Measurements from ENCODE around the gene TMEM120B. TPM values are rescaled to one million over a fixed set of nuclear protein-coding genes. Genes with fewer than 3 reads are reported as not detected.

Gene TMEM120B
- total RNA-seq, 4 donors from 2014 or later, result 3.7 to 8.6 (median 5.2) TPM

GRCh38 chr12:121750507-121750955 lies 38.0 kb downstream of the TMEM120B start:
- no peak overlapping the region for H3K27ac ChIP-seq
- H3K4me1 ChIP-seq, result no peaks in the 10 kb centered on the region

GRCh38 chr12:121751034-121751433 lies 38.5 kb downstream of the TMEM120B start:
- Histone ChIP-seq H3K4me1 (no peaks in the 10 kb centered on the region), H3K4me3 (no peak overlapping the region), H3K27ac (no peak overlapping the region), H3K27me3 (no peaks in the 10 kb centered on the region), H3K36me3 (no peaks in the 10 kb centered on the region), H3K9me3 (no peaks in the 10 kb centered on the region)
- TF ChIP-seq CTCF (IDR thresholded peaks at IDR 0.05) (no peak), POLR2A (IDR thresholded peaks at IDR 0.05) (no peak)
- no peak for DNase-seq

More at GRCh38 chr12:121750507-121750955, 38.0 kb downstream of the TMEM120B start:
- Histone ChIP-seq H3K36me3 (no peaks in the 10 kb centered on the region), H3K9me3 (no peaks in the 10 kb centered on the region), H3K4me3 (no peak overlapping the region), H3K27me3 (no peaks in the 10 kb centered on the region)
- TF ChIP-seq CTCF (IDR thresholded peaks at IDR 0.05), result no peak
- no peak for TF ChIP-seq POLR2A (IDR thresholded peaks at IDR 0.05)
- no peak for DNase-seq

- Histone ChIP-seq H3K27me3 (no peaks in the 10 kb centered on the region), H3K4me3 (no peak overlapping the region), H3K9me3 (no peaks in the 10 kb centered on the region), H3K27ac (no peak overlapping the region), H3K36me3 (no peaks in the 10 kb centered on the region), H3K4me1 (no peaks in the 10 kb centered on the region)
- no peak for TF ChIP-seq CTCF (IDR thresholded peaks at IDR 0.05)
- no peak for TF ChIP-seq POLR2A (IDR thresholded peaks at IDR 0.05)
- no peak for DNase-seq
These were observed 39.3 kb downstream of the TMEM120B start for GRCh38 chr12:121751749-121752351.

GRCh38 chr12:121753844-121754264 lies 41.3 kb downstream of the TMEM120B start:
- Histone ChIP-seq H3K4me1 (no peaks in the 10 kb centered on the region), H3K27me3 (no peaks in the 10 kb centered on the region), H3K36me3 (no peaks in the 10 kb centered on the region), H3K9me3 (no peaks in the 10 kb centered on the region), H3K27ac (no peak overlapping the region), H3K4me3 (no peak overlapping the region)
- DNase-seq, result no peak
- no peak for TF ChIP-seq POLR2A (IDR thresholded peaks at IDR 0.05)
- TF ChIP-seq CTCF (IDR thresholded peaks at IDR 0.05), result no peak

GRCh38 chr12:121754836-121755235 lies 42.3 kb downstream of the TMEM120B start:
- H3K27ac ChIP-seq, result no peak overlapping the region
- no peak for TF ChIP-seq POLR2A (IDR thresholded peaks at IDR 0.05)
- TF ChIP-seq CTCF (IDR thresholded peaks at IDR 0.05), result no peak
- H3K9me3 ChIP-seq, result no peaks in the 10 kb centered on the region
- no peaks in the 10 kb centered on the region for H3K27me3 ChIP-seq
- H3K4me3 ChIP-seq, result no peak overlapping the region
- DNase-seq, result no peak
- H3K36me3 ChIP-seq, result no peaks in the 10 kb centered on the region
- H3K4me1 ChIP-seq, result no peaks in the 10 kb centered on the region

All from Peyer's patch (tissue), 4 donors.